Liver (tissue), 9 donors: ENCODE measurements around the gene PCNX2. TPM values are rescaled to one million over a fixed set of nuclear protein-coding genes. Genes with fewer than 3 reads are reported as not detected.

Source experiments
- DNase-seq: peaks from one replicate; pipeline ENCODE4 v3.0.0-alpha.2; 2017; ENCODE audit warnings: low spot score
- H3K27ac ChIP-seq, 2 donors: one replicate each; pipeline ENCODE4 v1.7.0; 2013; ENCODE audit warnings: inconsistent platforms in 2 of 2, low read length in 2 of 2, control low read depth in 1 of 2, low read depth in 1 of 2, mild to moderate bottlenecking in 1 of 2
- H3K27me3 ChIP-seq, 4 donors: one replicate each; pipeline versions ENCODE4 v1.6.1 to v1.7.0; 2013; ENCODE audit warnings: low read length in 3 of 4, inconsistent platforms in 1 of 4, mild to moderate bottlenecking in 1 of 4, moderate library complexity in 1 of 4; ENCODE audit not compliant: control insufficient read depth in 4 of 4, insufficient read depth in 4 of 4
- H3K36me3 ChIP-seq, 4 donors: one replicate each; pipeline versions ENCODE4 v1.6.1 to v1.7.0; 2013; ENCODE audit warnings: low read length in 3 of 4, mild to moderate bottlenecking in 3 of 4, low read depth in 1 of 4, moderate library complexity in 1 of 4; ENCODE audit not compliant: control insufficient read depth in 4 of 4, insufficient read depth in 3 of 4
- H3K4me1 ChIP-seq, 4 donors: one replicate each; pipeline versions ENCODE4 v1.6.1 to v1.7.0; 2013; ENCODE audit warnings: low read length in 3 of 4, mild to moderate bottlenecking in 3 of 4, moderate library complexity in 1 of 4; ENCODE audit not compliant: control insufficient read depth in 4 of 4, insufficient read depth in 4 of 4
- H3K4me3 ChIP-seq, 3 donors: one replicate each; pipeline versions ENCODE4 v1.6.1 to v1.7.0; 2013; ENCODE audit warnings: low read length in 3 of 3, control low read depth in 1 of 3, low read depth in 1 of 3, mild to moderate bottlenecking in 1 of 3
- H3K9ac ChIP-seq, 2 donors: one replicate each; pipeline ENCODE4 v1.7.0; 2013; ENCODE audit warnings: low read length in 2 of 2, mild to moderate bottlenecking in 2 of 2, moderate library complexity in 2 of 2, control low read depth in 1 of 2, low read depth in 1 of 2
- H3K9me3 ChIP-seq, 4 donors: one replicate each; pipeline versions ENCODE4 v1.6.1 to v1.7.0; 2013; ENCODE audit warnings: low read length in 3 of 4; ENCODE audit not compliant: control insufficient read depth in 4 of 4
- EGR1 ChIP-seq, 2 donors: IDR thresholded peaks; 2 replicates each; pipeline ENCODE4 v1.6.1; 2016 to 2018; ENCODE audit warnings: antibody characterized with exemption in 2 of 2, low read depth in 2 of 2
- FOXA1 ChIP-seq: IDR thresholded peaks from 2 replicates; pipeline ENCODE4 v1.6.1; 2016; ENCODE audit warnings: antibody characterized with exemption
- FOXA2 ChIP-seq: IDR thresholded peaks from 2 replicates; pipeline ENCODE4 v1.6.1; 2016; ENCODE audit warnings: antibody characterized with exemption
- GABPA ChIP-seq, 2 donors: IDR thresholded peaks in 1 of 2; conservative IDR thresholded peaks in 1 of 2; 2 replicates each; pipeline ENCODE4 v1.6.1; 2016; ENCODE audit warnings: antibody characterized with exemption in 2 of 2, mild to moderate bottlenecking in 1 of 2, moderate library complexity in 1 of 2
- HNF4A ChIP-seq, 2 donors: conservative IDR thresholded peaks; 2 replicates each; pipeline ENCODE4 v1.6.1; 2016; ENCODE audit warnings: antibody characterized with exemption in 2 of 2, mild to moderate bottlenecking in 2 of 2
- JUND ChIP-seq, 2 donors: IDR thresholded peaks; 2 replicates each; pipeline ENCODE4 v1.6.1; 2016; ENCODE audit warnings: antibody characterized with exemption in 2 of 2
- NR2F2 ChIP-seq: IDR thresholded peaks from 2 replicates; pipeline ENCODE4 v1.6.1; 2016; ENCODE audit warnings: antibody characterized with exemption
- RXRA ChIP-seq, 2 donors: IDR thresholded peaks; 2 replicates each; pipeline ENCODE4 v1.6.1; 2017 to 2018; ENCODE audit warnings: antibody characterized with exemption in 2 of 2, mild to moderate bottlenecking in 1 of 2
- SP1 ChIP-seq: IDR thresholded peaks from 2 replicates; pipeline ENCODE4 v1.6.1; 2018; ENCODE audit warnings: antibody characterized with exemption, mild to moderate bottlenecking
- YY1 ChIP-seq: IDR thresholded peaks from 2 replicates; pipeline ENCODE4 v1.6.1; 2016; ENCODE audit warnings: antibody characterized with exemption, mild to moderate bottlenecking
- WGBS: extraction: QIAGEN DNeasy Blood & Tissue Kit; methylation state at CpG from one replicate; pipeline ENCODE4 v1.1.7; 2013; 5-methylcytosine and 5-hydroxymethylcytosine counted together
- polyA plus RNA-seq, 2 donors: library from polyadenylated mRNA; stranded (reverse) in 1 of 2; unstranded in 1 of 2; fragments of 200-250 nt in 1 of 2; fragments of >200 nt in 1 of 2; fragmentation: Nextera tagmentation in 1 of 2; extraction: Ambion mirVana in 1 of 2; gene quantifications; one replicate each; pipeline versions ENCODE4 v1.2.1 to v1.2.3, GENCODE V29; 2013 to 2015
- total RNA-seq, 2 donors: library from RNA; depleted of rRNA; stranded (reverse); fragments of >200 nt; gene quantifications; one replicate each; pipeline ENCODE4 v1.2.3, GENCODE V29; 2014
- TF ChIP-seq, protein P1 (sequence below): IDR thresholded peaks from 2 replicates; pipeline ENCODE4 v1.6.1; 2016; ENCODE audit warnings: antibody characterized with exemption, mild to moderate bottlenecking
- TF ChIP-seq, protein P2 (sequence below): fragments of 150-350 bp; IDR thresholded peaks from 2 replicates; pipeline ENCODE4 v1.5.1; 2017; ENCODE audit warnings: improper control_type of control experiment, low read depth, low read length; ENCODE audit not compliant: missing input control
- TF ChIP-seq, protein P3 (sequence below): IDR thresholded peaks from 2 replicates; pipeline ENCODE4 v1.6.1; 2016; ENCODE audit warnings: antibody characterized with exemption
- TF ChIP-seq, protein P4 (sequence below): IDR thresholded peaks from 2 replicates; pipeline ENCODE4 v1.6.1; 2016; ENCODE audit warnings: antibody characterized with exemption
- TF ChIP-seq, protein P5 (sequence below): IDR thresholded peaks from 2 replicates; pipeline ENCODE4 v1.6.1; 2016; ENCODE audit warnings: antibody characterized with exemption
- donor health status: healthy.
- donor health status: healthy.
- donor health status: healthy.
- donor health status: healthy.
- donor health status: healthy.

PCNX2 gene
- total and polyA plus RNA-seq, 4 donors: 0.20 to 3.1 (median 0.92) TPM

DNA sequence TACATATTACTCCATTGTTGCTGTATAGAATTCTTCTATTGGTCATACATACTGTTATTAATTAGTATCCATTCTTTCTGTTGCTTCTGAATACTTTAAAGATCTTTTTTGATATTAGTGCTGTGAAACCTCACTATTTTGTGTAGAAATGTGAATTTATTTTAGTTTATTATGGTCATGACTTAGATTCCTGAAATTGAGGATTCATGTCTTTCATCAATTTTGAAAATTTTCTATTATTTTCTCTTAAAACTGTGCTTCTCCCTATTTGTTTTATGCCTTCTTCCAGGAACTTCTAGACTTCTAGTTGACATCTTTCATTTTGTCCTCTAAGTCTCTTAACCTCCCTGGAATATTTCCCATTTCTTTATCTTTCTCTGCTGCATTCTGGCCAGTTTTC is 232.1 kb downstream of the PCNX2 start:
- no peaks in the 10 kb centered on the region for H3K36me3 ChIP-seq
- H3K4me1 ChIP-seq: no peaks in the 10 kb centered on the region
- TF ChIP-seq, protein P1, sequence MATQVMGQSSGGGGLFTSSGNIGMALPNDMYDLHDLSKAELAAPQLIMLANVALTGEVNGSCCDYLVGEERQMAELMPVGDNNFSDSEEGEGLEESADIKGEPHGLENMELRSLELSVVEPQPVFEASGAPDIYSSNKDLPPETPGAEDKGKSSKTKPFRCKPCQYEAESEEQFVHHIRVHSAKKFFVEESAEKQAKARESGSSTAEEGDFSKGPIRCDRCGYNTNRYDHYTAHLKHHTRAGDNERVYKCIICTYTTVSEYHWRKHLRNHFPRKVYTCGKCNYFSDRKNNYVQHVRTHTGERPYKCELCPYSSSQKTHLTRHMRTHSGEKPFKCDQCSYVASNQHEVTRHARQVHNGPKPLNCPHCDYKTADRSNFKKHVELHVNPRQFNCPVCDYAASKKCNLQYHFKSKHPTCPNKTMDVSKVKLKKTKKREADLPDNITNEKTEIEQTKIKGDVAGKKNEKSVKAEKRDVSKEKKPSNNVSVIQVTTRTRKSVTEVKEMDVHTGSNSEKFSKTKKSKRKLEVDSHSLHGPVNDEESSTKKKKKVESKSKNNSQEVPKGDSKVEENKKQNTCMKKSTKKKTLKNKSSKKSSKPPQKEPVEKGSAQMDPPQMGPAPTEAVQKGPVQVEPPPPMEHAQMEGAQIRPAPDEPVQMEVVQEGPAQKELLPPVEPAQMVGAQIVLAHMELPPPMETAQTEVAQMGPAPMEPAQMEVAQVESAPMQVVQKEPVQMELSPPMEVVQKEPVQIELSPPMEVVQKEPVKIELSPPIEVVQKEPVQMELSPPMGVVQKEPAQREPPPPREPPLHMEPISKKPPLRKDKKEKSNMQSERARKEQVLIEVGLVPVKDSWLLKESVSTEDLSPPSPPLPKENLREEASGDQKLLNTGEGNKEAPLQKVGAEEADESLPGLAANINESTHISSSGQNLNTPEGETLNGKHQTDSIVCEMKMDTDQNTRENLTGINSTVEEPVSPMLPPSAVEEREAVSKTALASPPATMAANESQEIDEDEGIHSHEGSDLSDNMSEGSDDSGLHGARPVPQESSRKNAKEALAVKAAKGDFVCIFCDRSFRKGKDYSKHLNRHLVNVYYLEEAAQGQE: no peak
- no peak for TF ChIP-seq HNF4A (conservative IDR thresholded peaks at IDR 0.05)
- TF ChIP-seq FOXA2: no peak
- TF ChIP-seq FOXA1: no peak
- no peak for DNase-seq
- no peak overlapping the region for H3K4me3 ChIP-seq
- no peak overlapping the region for H3K27ac ChIP-seq
- no peaks in the 10 kb centered on the region for H3K27me3 ChIP-seq
- H3K9ac ChIP-seq: no peak overlapping the region
- peaks cover 0 to 7% (median 3%) of the 10 kb centered on the region in 4 donors for H3K9me3 ChIP-seq

DNA sequence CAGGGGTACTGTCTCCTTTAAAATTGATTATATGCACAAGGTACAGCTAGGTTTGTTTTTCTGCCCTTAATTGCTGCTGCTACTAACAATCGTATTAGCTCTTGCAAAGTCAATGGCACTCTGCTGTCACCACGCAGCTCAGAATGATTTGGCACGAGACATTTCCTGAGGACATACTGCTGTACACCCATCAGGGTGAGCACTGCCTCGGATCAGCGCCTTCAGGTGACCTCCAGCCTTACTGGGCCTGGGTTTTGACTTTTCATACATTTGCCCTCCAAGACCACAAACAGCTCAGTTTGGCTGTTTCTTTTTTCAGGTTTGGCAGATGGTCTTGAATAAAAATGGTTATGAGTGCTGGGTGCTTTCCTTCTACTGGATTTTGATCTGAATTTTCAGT is 234.3 kb downstream of the PCNX2 start:
- TF ChIP-seq GABPA (IDR thresholded peaks at IDR 0.05 in 1 of 2, conservative IDR thresholded peaks at IDR 0.05 in 1 of 2): no peak
- no peak for TF ChIP-seq NR2F2
- TF ChIP-seq, protein P2, sequence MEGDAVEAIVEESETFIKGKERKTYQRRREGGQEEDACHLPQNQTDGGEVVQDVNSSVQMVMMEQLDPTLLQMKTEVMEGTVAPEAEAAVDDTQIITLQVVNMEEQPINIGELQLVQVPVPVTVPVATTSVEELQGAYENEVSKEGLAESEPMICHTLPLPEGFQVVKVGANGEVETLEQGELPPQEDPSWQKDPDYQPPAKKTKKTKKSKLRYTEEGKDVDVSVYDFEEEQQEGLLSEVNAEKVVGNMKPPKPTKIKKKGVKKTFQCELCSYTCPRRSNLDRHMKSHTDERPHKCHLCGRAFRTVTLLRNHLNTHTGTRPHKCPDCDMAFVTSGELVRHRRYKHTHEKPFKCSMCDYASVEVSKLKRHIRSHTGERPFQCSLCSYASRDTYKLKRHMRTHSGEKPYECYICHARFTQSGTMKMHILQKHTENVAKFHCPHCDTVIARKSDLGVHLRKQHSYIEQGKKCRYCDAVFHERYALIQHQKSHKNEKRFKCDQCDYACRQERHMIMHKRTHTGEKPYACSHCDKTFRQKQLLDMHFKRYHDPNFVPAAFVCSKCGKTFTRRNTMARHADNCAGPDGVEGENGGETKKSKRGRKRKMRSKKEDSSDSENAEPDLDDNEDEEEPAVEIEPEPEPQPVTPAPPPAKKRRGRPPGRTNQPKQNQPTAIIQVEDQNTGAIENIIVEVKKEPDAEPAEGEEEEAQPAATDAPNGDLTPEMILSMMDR: no peak
- TF ChIP-seq FOXA2: no peak
- TF ChIP-seq, protein P3, sequence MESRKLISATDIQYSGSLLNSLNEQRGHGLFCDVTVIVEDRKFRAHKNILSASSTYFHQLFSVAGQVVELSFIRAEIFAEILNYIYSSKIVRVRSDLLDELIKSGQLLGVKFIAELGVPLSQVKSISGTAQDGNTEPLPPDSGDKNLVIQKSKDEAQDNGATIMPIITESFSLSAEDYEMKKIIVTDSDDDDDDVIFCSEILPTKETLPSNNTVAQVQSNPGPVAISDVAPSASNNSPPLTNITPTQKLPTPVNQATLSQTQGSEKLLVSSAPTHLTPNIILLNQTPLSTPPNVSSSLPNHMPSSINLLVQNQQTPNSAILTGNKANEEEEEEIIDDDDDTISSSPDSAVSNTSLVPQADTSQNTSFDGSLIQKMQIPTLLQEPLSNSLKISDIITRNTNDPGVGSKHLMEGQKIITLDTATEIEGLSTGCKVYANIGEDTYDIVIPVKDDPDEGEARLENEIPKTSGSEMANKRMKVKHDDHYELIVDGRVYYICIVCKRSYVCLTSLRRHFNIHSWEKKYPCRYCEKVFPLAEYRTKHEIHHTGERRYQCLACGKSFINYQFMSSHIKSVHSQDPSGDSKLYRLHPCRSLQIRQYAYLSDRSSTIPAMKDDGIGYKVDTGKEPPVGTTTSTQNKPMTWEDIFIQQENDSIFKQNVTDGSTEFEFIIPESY: no peak
- TF ChIP-seq FOXA1: no peak
- TF ChIP-seq HNF4A (conservative IDR thresholded peaks at IDR 0.05): no peak
- TF ChIP-seq EGR1 (IDR thresholded peaks at IDR 0.05; ENCODE audit: low read depth in 2 of 2): no peak
- no peak for TF ChIP-seq JUND (IDR thresholded peaks at IDR 0.05)
- TF ChIP-seq, protein P1: no peak
- TF ChIP-seq SP1: no peak
- TF ChIP-seq YY1: no peak
- no peak for TF ChIP-seq RXRA (IDR thresholded peaks at IDR 0.05)
- TF ChIP-seq, protein P4, sequence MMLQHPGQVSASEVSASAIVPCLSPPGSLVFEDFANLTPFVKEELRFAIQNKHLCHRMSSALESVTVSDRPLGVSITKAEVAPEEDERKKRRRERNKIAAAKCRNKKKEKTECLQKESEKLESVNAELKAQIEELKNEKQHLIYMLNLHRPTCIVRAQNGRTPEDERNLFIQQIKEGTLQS: no peak
- TF ChIP-seq, protein P5, sequence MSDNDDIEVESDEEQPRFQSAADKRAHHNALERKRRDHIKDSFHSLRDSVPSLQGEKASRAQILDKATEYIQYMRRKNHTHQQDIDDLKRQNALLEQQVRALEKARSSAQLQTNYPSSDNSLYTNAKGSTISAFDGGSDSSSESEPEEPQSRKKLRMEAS: no peak
- H3K4me3 ChIP-seq: no peak overlapping the region
- H3K9me3 ChIP-seq: peaks cover 0 to 6% (median 2%) of the 10 kb centered on the region in 4 donors
- no peaks in the 10 kb centered on the region for H3K36me3 ChIP-seq
- no peak overlapping the region for H3K27ac ChIP-seq
- H3K9ac ChIP-seq: no peak overlapping the region
- no peaks in the 10 kb centered on the region for H3K27me3 ChIP-seq
- DNase-seq: no peak
- WGBS: 65% methylated on average over 5 of the region's 5 CpGs
- H3K4me1 ChIP-seq: no peaks in the 10 kb centered on the region
